ENCODE measurements around the gene SLC35G3. TPM values are rescaled to one million over a fixed set of nuclear protein-coding genes. Genes with fewer than 3 reads are reported as not detected.

The SLC35G3 gene
- total and polyA plus RNA-seq, 2 donors (not counting 1 experiment from before 2014, with no cell fraction given), result not detected

DNA sequence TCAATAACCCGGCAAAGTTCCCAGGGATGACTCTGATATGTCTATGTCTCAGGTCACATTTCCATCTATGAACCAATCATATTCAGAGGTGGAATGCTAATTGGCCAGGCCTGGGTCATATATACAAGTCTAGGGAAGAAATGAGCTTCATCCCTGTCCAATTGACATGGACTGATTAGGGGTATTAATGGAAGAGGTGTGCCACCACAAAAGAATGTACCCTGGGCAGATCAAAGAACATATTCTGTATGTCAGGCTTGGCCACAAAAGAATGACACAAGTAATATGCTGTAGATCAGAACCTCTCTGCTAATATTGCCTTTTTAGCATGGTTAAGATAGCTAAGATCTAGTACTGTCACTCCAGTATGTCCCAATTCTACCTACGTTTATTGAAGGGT, 6.7 kb downstream of the SLC35G3 start:
- H3K4me3 ChIP-seq (replicated peaks in 1 of 4; ENCODE audit: control extremely low read depth in 1 of 4, insufficient read depth in 1 of 4, low read depth in 3 of 4, low read length in 4 of 4), result no peak overlapping the region
- no peaks in the 10 kb centered on the region for H4K20me1 ChIP-seq (ENCODE audit: control insufficient read depth, extremely low read depth, insufficient read depth, low read length)
- no peak overlapping the region for H3K9ac ChIP-seq (ENCODE audit: insufficient read depth, low read length)
- TF ChIP-seq EZH2 (IDR thresholded peaks at IDR 0.05; ENCODE audit: low read length, missing control alignments), result no peak
- TF ChIP-seq, protein P1, sequence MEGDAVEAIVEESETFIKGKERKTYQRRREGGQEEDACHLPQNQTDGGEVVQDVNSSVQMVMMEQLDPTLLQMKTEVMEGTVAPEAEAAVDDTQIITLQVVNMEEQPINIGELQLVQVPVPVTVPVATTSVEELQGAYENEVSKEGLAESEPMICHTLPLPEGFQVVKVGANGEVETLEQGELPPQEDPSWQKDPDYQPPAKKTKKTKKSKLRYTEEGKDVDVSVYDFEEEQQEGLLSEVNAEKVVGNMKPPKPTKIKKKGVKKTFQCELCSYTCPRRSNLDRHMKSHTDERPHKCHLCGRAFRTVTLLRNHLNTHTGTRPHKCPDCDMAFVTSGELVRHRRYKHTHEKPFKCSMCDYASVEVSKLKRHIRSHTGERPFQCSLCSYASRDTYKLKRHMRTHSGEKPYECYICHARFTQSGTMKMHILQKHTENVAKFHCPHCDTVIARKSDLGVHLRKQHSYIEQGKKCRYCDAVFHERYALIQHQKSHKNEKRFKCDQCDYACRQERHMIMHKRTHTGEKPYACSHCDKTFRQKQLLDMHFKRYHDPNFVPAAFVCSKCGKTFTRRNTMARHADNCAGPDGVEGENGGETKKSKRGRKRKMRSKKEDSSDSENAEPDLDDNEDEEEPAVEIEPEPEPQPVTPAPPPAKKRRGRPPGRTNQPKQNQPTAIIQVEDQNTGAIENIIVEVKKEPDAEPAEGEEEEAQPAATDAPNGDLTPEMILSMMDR (conservative IDR thresholded peaks at IDR 0.05 in 1 of 2, IDR thresholded peaks at IDR 0.05 in 1 of 2; ENCODE audit: low read depth in 1 of 2, low read length in 2 of 2), result no peak
- H3K79me2 ChIP-seq (ENCODE audit: control insufficient read depth, insufficient read depth, low read length), result no peaks in the 10 kb centered on the region
- no peak overlapping the region for H3K4me2 ChIP-seq (ENCODE audit: extremely low read depth, insufficient read depth, low read length)
- no peak for DNase-seq (ENCODE audit: low read depth in 2 of 2)
- no peaks in the 10 kb centered on the region for H3K9me3 ChIP-seq (ENCODE audit: control insufficient read depth, insufficient read depth, low read depth, low read length)
- H3K36me3 ChIP-seq (ENCODE audit: control insufficient read depth, insufficient read depth, low read length), result no peaks in the 10 kb centered on the region
- H3K27ac ChIP-seq (ENCODE audit: insufficient read depth, low read length), result no peak overlapping the region
- no peak overlapping the region for H2AFZ ChIP-seq (ENCODE audit: low read length)
- no peaks in the 10 kb centered on the region for H3K4me1 ChIP-seq (ENCODE audit: control insufficient read depth, extremely low read depth, insufficient read depth, low read length)
- H3K27me3 ChIP-seq (ENCODE audit: control insufficient read depth, insufficient read depth, low read length), result peaks cover 3% of the 10 kb centered on the region

DNA sequence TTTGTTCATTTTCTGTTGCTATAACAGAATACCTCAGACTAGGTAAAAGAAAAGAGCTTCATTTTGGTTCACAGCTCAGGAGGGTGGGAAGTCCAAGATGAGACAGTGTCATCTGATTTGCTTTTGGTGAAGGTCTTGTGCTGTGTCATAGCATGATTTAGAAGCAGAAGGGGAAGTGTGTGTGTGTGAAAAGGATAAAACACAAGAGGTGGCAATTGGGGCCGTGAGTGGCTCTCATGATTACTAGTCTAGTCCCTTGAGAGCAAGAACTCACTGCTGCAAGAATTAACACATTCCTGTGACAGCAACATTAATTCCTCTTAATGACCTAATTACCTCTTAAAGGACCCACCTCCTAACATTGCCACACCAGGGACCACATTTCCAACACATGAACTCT, 8.3 kb downstream of the SLC35G3 start:
- Histone ChIP-seq H3K27ac (ENCODE audit: insufficient read depth, low read length) (no peak overlapping the region), H3K4me1 (ENCODE audit: control insufficient read depth, extremely low read depth, insufficient read depth, low read length) (no peaks in the 10 kb centered on the region), H3K79me2 (ENCODE audit: control insufficient read depth, insufficient read depth, low read length) (no peaks in the 10 kb centered on the region), H3K27me3 (ENCODE audit: control insufficient read depth, insufficient read depth, low read length) (peaks cover 3% of the 10 kb centered on the region), H3K9me3 (ENCODE audit: control insufficient read depth, insufficient read depth, low read depth, low read length) (no peaks in the 10 kb centered on the region), H3K9ac (ENCODE audit: insufficient read depth, low read length) (no peak overlapping the region), H3K4me3 (replicated peaks in 1 of 4; ENCODE audit: control extremely low read depth in 1 of 4, insufficient read depth in 1 of 4, low read depth in 3 of 4, low read length in 4 of 4) (no peak overlapping the region), H3K4me2 (ENCODE audit: extremely low read depth, insufficient read depth, low read length) (no peak overlapping the region), H3K36me3 (ENCODE audit: control insufficient read depth, insufficient read depth, low read length) (no peaks in the 10 kb centered on the region), H2AFZ (ENCODE audit: low read length) (no peak overlapping the region), H4K20me1 (ENCODE audit: control insufficient read depth, extremely low read depth, insufficient read depth, low read length) (no peaks in the 10 kb centered on the region)
- DNase-seq (ENCODE audit: low read depth in 2 of 2), result no peak
- no peak for TF ChIP-seq EZH2 (IDR thresholded peaks at IDR 0.05; ENCODE audit: low read length, missing control alignments)
- TF ChIP-seq, protein P1 (conservative IDR thresholded peaks at IDR 0.05 in 1 of 2, IDR thresholded peaks at IDR 0.05 in 1 of 2; ENCODE audit: low read depth in 1 of 2, low read length in 2 of 2), result no peak

DNA sequence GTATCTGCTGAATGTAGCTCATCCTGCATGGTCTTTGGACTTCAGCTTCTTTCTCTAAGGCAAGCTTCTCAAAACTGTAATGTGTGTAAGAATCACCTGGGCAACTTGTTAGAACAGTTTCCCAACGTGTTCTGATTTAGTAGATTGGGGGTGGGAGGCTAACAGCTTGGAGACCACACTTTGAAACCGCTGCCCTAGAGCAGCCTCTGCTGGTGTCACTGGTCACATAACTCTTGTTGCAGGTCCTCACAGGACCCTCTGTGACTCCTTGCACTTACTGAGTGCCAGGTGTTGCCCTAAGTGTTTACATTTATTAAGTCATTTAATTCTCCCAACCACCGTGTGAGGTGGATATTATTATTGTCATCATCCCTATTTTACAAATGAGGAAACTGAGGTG, 9.9 kb downstream of the SLC35G3 start:
- TF ChIP-seq, protein P1 (conservative IDR thresholded peaks at IDR 0.05 in 1 of 2, IDR thresholded peaks at IDR 0.05 in 1 of 2; ENCODE audit: low read depth in 1 of 2, low read length in 2 of 2), result no peak
- TF ChIP-seq EZH2 (IDR thresholded peaks at IDR 0.05; ENCODE audit: low read length, missing control alignments), result no peak
- no peak for DNase-seq (ENCODE audit: low read depth in 2 of 2)

More for the DNA sequence above, 9.9 kb downstream of the SLC35G3 start:
- Histone ChIP-seq H2AFZ (ENCODE audit: low read length) (no peak overlapping the region), H3K4me1 (ENCODE audit: control insufficient read depth, extremely low read depth, insufficient read depth, low read length) (no peaks in the 10 kb centered on the region), H3K36me3 (ENCODE audit: control insufficient read depth, insufficient read depth, low read length) (no peaks in the 10 kb centered on the region), H3K27ac (ENCODE audit: insufficient read depth, low read length) (no peak overlapping the region), H3K4me3 (replicated peaks in 1 of 4; ENCODE audit: control extremely low read depth in 1 of 4, insufficient read depth in 1 of 4, low read depth in 3 of 4, low read length in 4 of 4) (no peak overlapping the region), H3K27me3 (ENCODE audit: control insufficient read depth, insufficient read depth, low read length) (peaks cover 3% of the 10 kb centered on the region), H3K9me3 (ENCODE audit: control insufficient read depth, insufficient read depth, low read depth, low read length) (no peaks in the 10 kb centered on the region), H4K20me1 (ENCODE audit: control insufficient read depth, extremely low read depth, insufficient read depth, low read length) (no peaks in the 10 kb centered on the region), H3K9ac (ENCODE audit: insufficient read depth, low read length) (no peak overlapping the region), H3K79me2 (ENCODE audit: control insufficient read depth, insufficient read depth, low read length) (no peaks in the 10 kb centered on the region), H3K4me2 (ENCODE audit: extremely low read depth, insufficient read depth, low read length) (no peak overlapping the region)
